Measurements from ENCODE around the gene POLR2E.

GRCh38 chr19:1121395-1121794 lies 26.2 kb upstream of the POLR2E start:
- TF ChIP-seq EZH2 (IDR thresholded peaks at IDR 0.05) (no peak), POLR2AphosphoS5 (IDR thresholded peaks at IDR 0.05; ENCODE audit: borderline replicate concordance, low read depth, low read length) (no peak)

All from SK-N-MC (cell line).